Measurements from ENCODE around the gene EIF4E2. TPM values are rescaled to one million over a fixed set of nuclear protein-coding genes. Genes with fewer than 3 reads are reported as not detected.

The EIF4E2 gene
- total and polyA plus RNA-seq, 2 donors (not counting 3 experiments of a cell fraction or from before 2014, with no cell fraction given): 50.0 to 96.5 TPM

- H3K27ac ChIP-seq (ENCODE audit: insufficient read depth, low read depth, low read length): no peak overlapping the region
- TF ChIP-seq JUN (IDR thresholded peaks at IDR 0.05; ENCODE audit: borderline replicate concordance, insufficient read depth, insufficient read length, low read depth) (no peak), POLR2AphosphoS5 (IDR thresholded peaks at IDR 0.05; ENCODE audit: insufficient read depth, low read depth, low read length) (no peak), MAX (IDR thresholded peaks at IDR 0.05; ENCODE audit: insufficient read depth, insufficient read length) (no peak), FOS (IDR thresholded peaks at IDR 0.05; ENCODE audit: borderline replicate concordance, insufficient read depth, low read length) (no peak), MYC (IDR thresholded peaks at IDR 0.05; ENCODE audit: low read depth, low read length) (no peak), EZH2 (IDR thresholded peaks at IDR 0.05; ENCODE audit: borderline replicate concordance, low read depth, low read length, severe bottlenecking) (no peak), GATA2 (IDR thresholded peaks at IDR 0.05; ENCODE audit: insufficient read depth, insufficient read length, low read depth, low read length) (no peak), POLR2A (IDR thresholded peaks at IDR 0.05; ENCODE audit: low read depth, low read length) (no peak), CTCF (IDR thresholded peaks at IDR 0.05; ENCODE audit: extremely low read depth in 1 of 2, insufficient read depth in 1 of 2, low read depth in 1 of 2, low read length in 2 of 2) (no peak)
- ChIA-PET POLR2A (no interaction called here), CTCF (interaction anchor here (0.9 to 1.2 kb wide), 3 partner anchors 15 to 78 kb away, joined by 3 to 4 read pairs (median 3); no protein-coding TSS in a partner anchor)
- no peaks in the 10 kb centered on the region for H3K79me2 ChIP-seq (ENCODE audit: control insufficient read depth, insufficient read depth, low read length)
- no peaks in the 10 kb centered on the region for H3K9me1 ChIP-seq (replicated peaks; ENCODE audit: control insufficient read depth, extremely low read depth, insufficient read depth, low read length)
- no TSS peak for BruUV-seq (replicated peaks)
- H3K9ac ChIP-seq (replicated peaks; ENCODE audit: extremely low read depth, insufficient read depth, low read length): no peak overlapping the region
- H3K9me3 ChIP-seq (replicated peaks; ENCODE audit: control insufficient read depth, insufficient read depth, low read length): no peaks in the 10 kb centered on the region
- H3K4me3 ChIP-seq (replicated peaks in 1 of 3; ENCODE audit: insufficient read depth in 1 of 3, low read depth in 1 of 3, low read length in 3 of 3): no peak overlapping the region
- H3K4me2 ChIP-seq (ENCODE audit: insufficient read depth, low read length): no peak overlapping the region
- H3K36me3 ChIP-seq (ENCODE audit: control insufficient read depth in 2 of 2, extremely low read depth in 1 of 2, insufficient read depth in 2 of 2, low read length in 2 of 2): no peaks in the 10 kb centered on the region
- no peaks in the 10 kb centered on the region for H3K27me3 ChIP-seq (ENCODE audit: control insufficient read depth in 2 of 2, insufficient read depth in 2 of 2, low read length in 2 of 2)
- intact Hi-C loops (cut with micrococcal nuclease) (loop anchor here (5.0 to 10.0 kb wide), 4 partner anchors 228 to 833 kb away; no protein-coding TSS in a partner anchor), dilution Hi-C loops (cut with MboI; ENCODE audit: extremely low pct_ligation_motif_present, low sequenced_read_pairs) (no loop called here)
- DNase-seq (ENCODE audit: low read depth, low spot score) (no peak), FAIRE-seq (no peak)
- no peaks in the 10 kb centered on the region for H3K4me1 ChIP-seq (ENCODE audit: control insufficient read depth, extremely low read depth, insufficient read depth, low read length)
- H4K20me1 ChIP-seq (replicated peaks; ENCODE audit: control insufficient read depth, extremely low read depth, insufficient read depth, low read length): no peaks in the 10 kb centered on the region
- H2AFZ ChIP-seq (ENCODE audit: low read depth, low read length): no peak overlapping the region
Measured at GRCh38 chr2:232609607-232610006, 59.1 kb downstream of the EIF4E2 start.

Measured in endothelial cell of umbilical vein (primary cell).